HG03196 (cell line): ENCODE data around the gene MAPKAP1.

Experiments
- ATAC-seq: cut with Tn5 transposase; IDR thresholded peaks from one replicate; pipeline ENCODE4 v1.9.1; 2021; ENCODE audit not compliant: unreplicated experiment

Gene MAPKAP1

GRCh38 chr9:125492719-125493118 lies 214.3 kb downstream of the MAPKAP1 start:
- no peak for ATAC-seq

GRCh38 chr9:125487842-125488241 lies 219.2 kb downstream of the MAPKAP1 start:
- no peak for ATAC-seq

- ATAC-seq, result no peak
Measured at GRCh38 chr9:125486576-125486975, 220.4 kb downstream of the MAPKAP1 start.

GRCh38 chr9:125486152-125486508 lies 220.9 kb downstream of the MAPKAP1 start:
- ATAC-seq, result no peak

- ATAC-seq, result no peak
Measured at GRCh38 chr9:125485471-125486151, 221.4 kb downstream of the MAPKAP1 start.

- ATAC-seq, result no peak
Measured at GRCh38 chr9:125484350-125485282, 222.4 kb downstream of the MAPKAP1 start.

GRCh38 chr9:125483697-125484096 lies 223.3 kb downstream of the MAPKAP1 start:
- ATAC-seq, result no peak

GRCh38 chr9:125479846-125480615 lies 227.0 kb downstream of the MAPKAP1 start:
- no peak for ATAC-seq

- no peak for ATAC-seq
Measured at GRCh38 chr9:125477089-125477544, 229.9 kb downstream of the MAPKAP1 start.

- ATAC-seq, result no peak
Measured at GRCh38 chr9:125476645-125477044, 230.4 kb downstream of the MAPKAP1 start.

GRCh38 chr9:125475385-125475784 lies 231.6 kb downstream of the MAPKAP1 start:
- ATAC-seq, result no peak

GRCh38 chr9:125472926-125473701 lies 233.9 kb downstream of the MAPKAP1 start:
- no peak for ATAC-seq

GRCh38 chr9:125472562-125472925 lies 234.5 kb downstream of the MAPKAP1 start:
- ATAC-seq, result no peak

- no peak for ATAC-seq
Measured at GRCh38 chr9:125470767-125471580, 236.0 kb downstream of the MAPKAP1 start.

GRCh38 chr9:125470189-125470588 lies 236.8 kb downstream of the MAPKAP1 start:
- no peak for ATAC-seq

GRCh38 chr9:125468646-125469045 lies 238.4 kb downstream of the MAPKAP1 start:
- ATAC-seq, result no peak

- no peak for ATAC-seq
Measured at GRCh38 chr9:125467116-125467740, 239.8 kb downstream of the MAPKAP1 start.

GRCh38 chr9:125466411-125466810 lies 240.6 kb downstream of the MAPKAP1 start:
- no peak for ATAC-seq

GRCh38 chr9:125464591-125465385 lies 242.2 kb downstream of the MAPKAP1 start:
- no peak for ATAC-seq
